Stimulated activated CD8-positive, alpha-beta memory T cell treated with anti-CD3 and anti-CD28 coated beads, Interleukin-4, amount 100 ng/mL, for 4 hours (primary cell): Measurements from ENCODE around the gene FSTL5.
"Not testable (repeated sequence)": the region's sequence is repeated elsewhere in the genome, so short reads cannot be mapped to it uniquely, and the experiment has no call there.

Experiments
- DNase-seq, 2 donors: peaks; one replicate each; pipeline ENCODE4 v3.0.0-alpha.2; 2020; ENCODE audit warnings: low read depth in 2 of 2, low spot score in 1 of 2

The FSTL5 gene

DNA sequence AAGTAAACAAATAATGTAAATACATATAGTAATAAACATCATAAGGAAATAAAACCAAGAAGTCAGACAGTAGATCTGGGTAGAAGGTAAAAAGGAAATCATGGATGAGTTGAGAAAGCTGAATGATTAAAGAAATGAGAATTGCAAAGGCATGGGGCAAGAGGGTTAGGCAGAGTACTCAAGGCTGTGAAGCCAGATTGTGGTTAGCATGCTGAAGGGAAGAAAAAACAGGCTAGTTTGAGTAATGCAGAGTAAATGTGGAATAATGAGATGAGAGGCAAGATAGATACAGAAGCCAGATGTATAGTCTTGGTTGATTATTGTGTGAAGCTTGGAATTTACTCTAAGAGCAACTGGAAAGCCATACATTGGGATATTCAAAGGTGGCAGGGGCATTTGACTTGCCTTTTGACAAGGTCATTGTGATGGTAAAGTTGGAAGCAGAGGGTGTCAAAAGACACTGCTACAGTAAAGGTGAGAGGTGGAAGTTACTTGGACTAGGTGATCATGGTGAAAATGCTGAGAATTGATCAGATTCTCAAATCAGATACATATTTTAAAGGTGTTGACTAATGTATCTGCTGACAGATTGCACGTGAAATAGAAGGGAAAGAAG is 307.0 kb downstream of the FSTL5 start:
- DNase-seq, result no peak

DNA sequence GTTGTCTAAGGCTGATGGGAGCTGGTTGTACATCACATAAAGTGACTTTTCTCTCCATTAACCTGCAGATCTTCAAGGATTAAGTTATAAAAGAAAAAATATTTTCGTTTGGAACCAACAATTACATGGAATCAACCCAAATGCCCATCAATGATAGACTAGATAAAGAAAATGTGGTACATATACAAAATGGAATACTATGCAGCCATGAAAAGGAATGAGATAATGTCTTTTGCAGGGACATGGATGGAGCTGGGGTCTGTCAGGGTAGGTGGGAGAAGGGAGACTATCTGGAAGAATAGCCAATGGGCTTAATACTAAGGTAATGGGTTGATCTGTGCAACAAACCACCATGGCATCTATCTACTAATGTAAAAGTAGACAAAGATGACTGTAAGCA is 313.2 kb downstream of the FSTL5 start:
- no peak for DNase-seq

DNA sequence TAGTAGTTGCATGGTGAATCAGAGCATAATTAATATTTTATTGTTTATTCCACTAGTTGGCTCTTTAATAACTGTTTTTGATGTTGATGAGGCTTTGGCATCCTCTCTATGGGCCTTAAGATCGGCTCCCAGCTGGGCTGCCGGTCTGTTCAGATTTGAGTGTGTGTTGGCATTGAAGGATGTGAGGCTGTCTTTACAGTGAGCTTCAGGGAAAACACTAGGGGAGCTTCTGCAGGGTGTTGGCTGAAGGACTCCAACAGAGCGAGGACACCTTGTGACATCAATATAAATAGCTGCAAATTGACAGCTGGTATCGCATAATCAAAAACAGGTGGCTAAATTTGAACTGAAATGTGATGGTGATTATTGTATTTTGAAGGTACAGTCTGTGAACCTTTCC is 322.0 kb downstream of the FSTL5 start:
- DNase-seq, result no peak

DNA sequence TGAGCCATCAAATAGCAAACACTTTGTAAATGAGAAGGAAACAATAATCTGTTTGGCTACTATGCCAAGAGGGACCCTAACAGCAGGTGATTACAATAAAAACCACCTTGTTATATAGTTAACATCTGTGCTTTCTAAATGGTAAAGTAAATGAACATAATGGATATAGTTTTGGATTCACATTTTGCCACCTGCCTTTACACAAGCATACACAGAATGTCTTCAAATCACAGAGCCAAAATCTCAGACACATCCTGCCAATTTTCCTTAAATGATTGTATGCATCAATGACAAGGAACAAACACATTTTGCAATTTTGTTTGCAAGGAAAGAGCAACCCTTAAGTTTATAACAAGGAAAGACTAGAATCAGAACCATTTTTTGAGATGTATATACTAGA is 334.2 kb downstream of the FSTL5 start:
- DNase-seq, result no peak

DNA sequence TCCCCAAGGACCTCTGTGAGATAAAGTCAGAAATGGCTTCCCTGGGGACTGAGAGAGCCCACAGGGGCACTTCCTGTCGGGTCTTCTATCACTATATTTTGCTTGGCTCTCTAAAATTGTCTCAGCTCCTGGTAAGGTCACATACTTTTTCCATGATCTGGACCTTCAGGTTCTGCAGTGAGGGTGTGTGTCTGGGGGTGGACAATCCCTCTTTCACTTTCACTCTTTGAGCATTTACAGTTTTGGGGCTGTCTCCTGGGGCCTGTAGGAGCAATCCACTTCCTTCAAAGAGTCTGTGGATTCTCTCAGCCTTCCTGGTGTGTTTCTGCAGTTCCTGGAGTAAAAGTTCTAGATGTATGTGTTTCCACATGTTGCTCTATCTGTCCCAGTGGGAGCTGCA is 335.7 kb downstream of the FSTL5 start:
- no peak for DNase-seq

DNA sequence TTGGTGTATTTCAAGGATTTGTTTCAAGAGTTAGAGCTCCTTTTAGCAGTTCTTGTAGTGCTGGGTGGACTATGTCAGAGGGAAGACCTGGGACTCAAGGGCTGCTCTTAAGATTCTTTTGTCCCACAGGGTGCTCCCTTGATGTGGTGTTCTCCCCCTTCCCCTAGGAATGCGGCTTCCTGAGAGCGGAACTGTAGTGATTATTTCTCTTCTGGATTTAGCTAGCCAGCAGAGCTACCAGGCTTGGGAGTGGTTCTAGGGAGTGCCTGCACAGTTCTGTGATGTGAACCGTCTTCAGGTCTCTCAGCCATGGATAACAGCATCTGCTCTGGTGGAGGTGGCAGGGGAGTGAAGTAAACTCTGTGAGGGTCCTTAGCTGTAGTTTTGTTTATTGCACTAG is 336.8 kb downstream of the FSTL5 start:
- no peak for DNase-seq

DNA sequence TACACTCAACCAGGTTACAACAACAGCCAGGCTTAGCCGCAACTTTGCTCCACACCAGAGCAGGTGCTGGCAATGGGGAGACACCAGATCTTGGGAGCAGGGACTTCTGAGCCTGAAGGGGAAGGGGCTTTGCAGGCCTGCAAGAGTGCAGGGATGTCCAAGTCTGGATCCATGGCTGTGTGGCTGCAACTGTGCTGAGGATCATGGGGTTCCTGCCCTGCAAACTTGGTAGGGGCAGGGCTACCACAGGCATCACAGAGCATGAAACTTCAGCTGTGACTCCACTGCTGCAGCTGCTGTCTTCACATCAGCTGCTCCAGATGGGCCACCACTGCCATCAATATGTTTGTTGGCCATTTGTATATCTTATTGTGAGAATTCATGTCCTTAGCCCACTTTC is 340.4 kb downstream of the FSTL5 start:
- no peak for DNase-seq

DNA sequence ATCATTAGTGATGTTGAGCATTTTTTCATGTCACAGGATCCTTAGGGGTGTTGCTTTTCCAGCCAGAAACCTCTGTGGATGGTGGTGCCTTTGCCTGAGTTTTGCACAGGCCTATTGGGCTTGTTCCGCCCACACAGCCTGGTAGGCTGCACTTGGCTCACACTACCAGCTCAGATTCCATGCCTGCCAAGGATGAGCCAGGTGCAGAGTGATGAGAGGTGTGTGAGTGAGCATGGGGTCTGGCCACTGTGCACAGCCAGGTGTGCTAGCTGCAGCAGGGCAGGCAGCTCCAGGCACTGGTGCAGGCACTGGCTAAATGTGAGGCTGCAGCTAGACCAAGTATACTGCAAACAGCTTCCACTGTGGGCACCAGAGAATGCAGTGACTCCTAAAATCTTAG is 341.6 kb downstream of the FSTL5 start:
- no peak for DNase-seq

DNA sequence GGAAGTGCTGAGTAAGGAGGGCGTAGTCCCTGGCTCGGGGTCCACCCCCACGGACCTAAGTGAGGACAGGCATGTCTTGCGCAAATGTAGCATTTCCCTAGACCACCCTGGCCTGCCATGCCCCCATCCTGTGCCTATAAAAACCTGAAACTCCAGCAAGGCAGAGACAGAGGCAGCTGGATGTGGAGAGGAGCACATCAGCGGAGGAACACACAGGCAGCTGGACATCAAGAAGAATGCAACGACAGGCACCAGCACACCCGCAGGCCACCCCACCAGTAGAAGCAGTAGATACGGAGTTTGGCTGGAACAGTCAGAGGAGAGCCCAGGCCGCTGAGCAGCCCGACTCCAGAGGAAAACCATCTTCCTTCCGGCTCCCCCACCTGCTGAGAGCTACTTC is 345.9 kb downstream of the FSTL5 start:
- DNase-seq, result no peak

DNA sequence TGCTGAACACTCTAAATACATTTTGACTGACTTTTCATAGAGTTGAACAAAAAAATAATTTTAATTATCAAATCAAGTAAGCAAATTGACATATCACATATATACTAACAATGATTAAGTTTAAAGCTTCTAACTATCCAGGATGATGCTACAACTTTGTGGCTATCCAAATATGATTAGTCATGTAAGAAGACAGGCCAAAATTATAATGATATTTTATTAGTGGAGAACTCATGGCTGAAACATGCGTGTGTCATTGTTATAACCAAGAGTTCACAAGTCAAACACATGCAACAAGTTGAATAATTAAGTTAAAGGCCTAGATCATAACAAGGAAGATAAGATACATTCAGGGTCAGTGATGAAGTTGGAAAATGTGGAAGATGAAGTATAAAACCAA is 346.8 kb downstream of the FSTL5 start:
- no peak for DNase-seq

DNA sequence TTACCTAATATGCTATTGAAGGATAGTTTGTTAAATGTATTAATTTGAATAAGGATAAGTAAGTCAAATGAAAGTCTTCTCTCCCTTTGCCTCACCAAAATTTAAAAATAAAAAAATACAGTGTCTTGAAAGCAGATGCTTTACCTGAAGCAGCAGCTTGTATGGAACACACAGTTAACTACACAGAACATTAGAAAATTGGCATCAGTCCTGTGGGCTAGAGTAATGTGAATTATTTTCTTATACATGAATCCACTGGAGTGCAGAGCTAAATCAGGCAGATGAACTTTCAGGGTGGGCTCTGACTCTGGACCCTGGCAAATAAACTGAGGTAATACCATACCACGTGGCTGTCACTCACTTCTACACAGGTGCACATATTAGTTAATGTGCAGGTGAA is 348.0 kb downstream of the FSTL5 start:
- no peak for DNase-seq

DNA sequence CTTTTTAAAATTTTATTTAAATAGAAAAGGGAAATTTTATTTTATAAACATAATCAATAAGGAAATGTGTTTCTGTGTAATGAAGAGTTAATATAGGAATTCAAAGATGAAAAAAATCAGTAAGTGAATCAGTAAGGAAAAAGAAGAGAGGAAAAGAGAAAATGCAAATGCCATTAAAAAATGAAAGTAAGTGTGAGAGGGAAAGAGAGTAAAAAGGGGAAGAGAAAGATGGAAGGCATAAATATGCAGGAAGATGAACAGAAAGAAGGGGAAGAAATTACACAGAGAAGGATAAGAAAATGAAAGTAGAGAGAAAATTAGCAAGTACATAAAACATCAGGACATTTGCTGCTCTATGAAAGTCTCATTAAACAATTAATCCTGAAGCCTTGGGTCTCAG is 349.9 kb downstream of the FSTL5 start:
- no peak for DNase-seq

DNA sequence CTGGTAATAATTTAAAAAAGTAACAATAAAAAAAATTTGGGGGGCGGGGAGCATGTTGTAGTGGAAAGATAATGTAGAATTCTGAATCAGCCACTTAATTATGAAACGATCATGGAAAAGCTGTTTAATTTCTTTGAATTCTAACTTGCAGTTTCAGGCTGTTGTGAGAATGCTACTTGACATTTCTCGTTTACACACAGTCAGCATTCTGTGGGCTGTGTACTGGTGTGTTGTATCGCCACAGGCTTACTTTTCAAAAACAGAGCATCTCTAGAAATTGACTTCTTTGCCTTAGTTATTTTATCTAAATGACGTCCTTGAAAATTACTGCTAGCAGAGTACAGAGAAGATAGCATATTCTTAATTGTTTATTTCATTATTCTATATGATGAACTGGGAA is 350.4 kb downstream of the FSTL5 start:
- no peak for DNase-seq

DNA sequence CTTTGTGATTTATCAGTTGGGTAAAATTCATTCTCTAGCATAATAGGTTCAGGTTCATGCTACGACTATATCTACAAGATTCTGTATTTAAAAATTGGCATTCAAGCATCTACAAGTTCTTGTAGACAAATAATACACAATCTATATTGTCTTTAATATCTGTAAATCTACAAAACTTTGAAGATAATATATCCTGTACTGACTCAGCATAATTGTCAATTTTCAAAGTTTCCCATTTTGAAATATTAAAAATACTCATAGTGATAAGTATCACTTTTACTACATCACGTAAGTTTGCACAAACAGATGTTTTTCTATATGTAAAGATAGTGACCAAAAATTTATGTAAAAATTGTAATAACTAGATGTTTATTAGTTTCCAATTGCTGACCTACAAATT is 360.6 kb downstream of the FSTL5 start:
- no peak for DNase-seq

DNA sequence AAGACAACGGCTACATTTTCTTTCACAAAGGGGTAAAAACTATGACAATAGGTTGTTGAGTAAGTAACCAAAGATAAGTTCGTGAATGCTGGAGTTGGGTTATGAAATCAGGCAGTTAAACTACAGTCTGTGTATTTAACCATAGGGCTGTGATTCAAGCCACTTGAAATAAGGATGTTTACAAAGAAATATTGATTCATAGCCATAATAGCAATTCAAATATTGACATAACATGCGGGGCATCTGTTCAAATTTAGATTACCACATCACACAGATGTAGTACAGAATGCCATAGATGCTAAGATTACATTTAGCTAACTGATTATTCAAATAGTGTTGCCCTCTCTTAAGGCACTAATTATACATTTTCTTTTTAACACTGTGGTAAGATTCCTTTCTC is 364.1 kb downstream of the FSTL5 start:
- no peak for DNase-seq

DNA sequence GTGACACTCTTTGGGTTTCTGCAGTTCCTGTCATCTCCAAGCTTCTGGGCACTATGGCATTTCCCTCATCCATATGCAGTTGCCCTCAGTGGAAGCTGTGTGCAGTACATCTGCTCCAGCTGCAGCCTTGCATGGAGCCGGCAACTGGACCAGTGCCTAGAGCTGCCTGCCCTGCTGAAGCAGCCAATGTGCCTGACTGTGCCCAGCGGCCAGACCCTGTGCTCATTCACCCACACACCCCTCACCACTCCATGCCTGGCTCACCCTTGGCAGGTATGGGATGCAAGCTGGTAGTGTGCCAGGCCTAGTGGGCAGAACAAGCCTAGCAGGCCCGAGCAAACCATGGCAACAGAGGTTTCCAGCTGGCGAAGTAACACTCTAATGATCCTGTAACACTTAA is 370.8 kb downstream of the FSTL5 start:
- no peak for DNase-seq

DNA sequence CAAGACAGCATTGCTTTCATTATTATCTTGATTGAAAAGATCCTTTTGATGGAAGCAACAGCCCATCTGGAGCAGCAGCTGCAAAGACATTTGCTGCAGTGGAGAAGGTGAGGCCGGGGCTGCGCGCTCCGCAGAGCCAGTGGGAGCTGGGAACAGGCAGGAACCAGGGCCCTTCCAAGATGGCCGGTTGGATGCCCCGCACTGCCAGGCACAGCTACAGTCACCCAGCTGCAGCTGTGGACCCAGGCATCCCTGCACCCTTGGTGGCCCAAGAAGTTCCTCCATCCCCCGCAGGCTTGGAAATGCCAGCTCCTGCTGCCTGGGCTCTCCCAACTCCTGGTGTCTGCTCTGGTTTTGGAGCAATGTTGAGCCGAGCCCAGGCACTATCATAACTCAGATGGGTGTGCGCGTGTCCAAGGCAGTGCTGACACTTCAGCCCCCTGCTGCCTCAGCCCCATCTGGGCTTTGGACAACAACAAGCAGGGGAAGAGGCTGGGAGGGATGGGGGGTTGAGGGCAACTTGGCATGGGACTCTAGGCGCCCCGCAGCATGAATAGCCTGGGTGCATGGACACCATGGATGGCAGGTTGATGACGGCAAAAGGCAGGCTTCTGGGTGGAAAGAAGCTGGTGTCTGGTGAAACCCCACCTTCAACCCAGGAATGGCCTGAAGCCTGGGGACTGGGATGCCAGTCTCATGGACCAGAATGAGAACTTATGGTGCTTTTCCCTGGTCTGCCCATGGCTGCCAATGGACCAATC is 371.8 kb downstream of the FSTL5 start:
- DNase-seq, result no peak

DNA sequence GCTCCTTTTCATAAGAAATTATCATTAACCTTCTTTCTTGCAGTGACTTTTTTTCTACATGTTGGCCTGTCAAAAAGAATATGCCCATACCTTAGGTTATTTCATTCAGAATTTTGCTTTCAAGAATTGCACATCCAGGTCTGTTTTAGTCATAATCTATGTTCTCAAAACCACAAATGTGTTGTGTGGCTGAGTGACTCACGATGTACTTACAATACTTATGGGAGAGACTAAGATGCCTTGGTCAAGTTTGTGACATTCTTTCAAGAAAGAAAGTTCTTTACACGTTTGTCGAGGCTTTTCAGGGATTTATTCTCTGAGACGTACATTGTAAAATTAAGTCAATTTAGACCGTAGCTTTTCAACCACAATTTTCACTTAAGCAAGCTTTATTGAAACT is 396.7 kb downstream of the FSTL5 start:
- no peak for DNase-seq

DNA sequence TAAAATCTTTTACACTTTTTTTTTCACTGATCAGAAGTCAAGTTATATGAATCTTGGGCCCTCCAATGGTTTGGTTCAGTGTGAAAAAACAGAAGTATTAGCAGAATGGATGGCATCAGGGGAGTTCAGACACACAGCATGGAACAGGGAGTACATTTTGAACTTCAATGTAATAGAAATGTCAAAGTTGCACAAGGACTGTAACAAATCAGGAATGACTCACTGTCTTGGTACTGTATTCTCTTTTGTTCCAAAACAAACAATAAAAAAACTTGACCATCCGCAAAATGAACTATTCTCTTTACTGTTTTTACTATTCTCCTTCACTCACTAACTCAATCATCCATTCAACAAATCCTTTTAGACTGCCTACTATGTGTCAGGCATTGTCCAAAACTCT is 401.0 kb downstream of the FSTL5 start:
- DNase-seq, result no peak

DNA sequence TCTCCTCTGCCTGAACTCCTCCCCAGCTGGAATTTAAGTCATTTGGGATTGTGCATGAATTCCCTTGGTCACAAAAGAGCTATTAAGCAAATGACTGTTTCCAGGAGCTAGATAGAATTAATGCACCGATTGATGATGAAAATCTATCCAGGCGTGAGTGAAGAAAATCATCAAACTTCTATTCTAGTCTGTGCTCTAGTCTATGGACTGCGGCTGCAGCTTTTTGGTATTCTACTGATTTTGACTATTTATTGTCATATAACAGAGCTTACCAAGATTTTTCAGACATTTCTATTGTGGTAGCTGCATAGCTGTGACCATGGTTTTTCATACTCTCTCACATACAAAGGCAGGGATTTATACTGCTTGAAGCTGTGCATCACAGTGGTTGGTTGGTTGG is 403.8 kb downstream of the FSTL5 start:
- DNase-seq, result no peak

DNA sequence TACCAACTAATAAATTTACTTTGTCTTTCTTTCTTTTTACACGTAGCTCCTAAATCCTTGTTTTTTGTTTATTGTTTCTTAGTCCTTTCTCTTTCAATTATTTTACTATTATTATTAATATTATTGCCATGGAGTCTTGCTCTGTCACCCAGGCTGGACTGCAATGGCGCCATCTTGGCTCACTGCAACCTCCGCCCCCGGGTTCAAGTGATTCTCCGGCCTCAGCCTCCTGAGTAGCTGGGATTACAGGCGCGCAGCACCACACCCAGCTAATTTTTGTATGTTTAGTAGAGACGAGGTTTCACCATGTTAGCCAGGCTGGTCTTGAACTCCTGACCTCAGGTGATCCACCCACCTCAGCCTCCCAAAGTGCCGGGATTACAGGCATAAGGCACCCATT is 405.4 kb downstream of the FSTL5 start:
- not testable (repeated sequence) for DNase-seq

DNA sequence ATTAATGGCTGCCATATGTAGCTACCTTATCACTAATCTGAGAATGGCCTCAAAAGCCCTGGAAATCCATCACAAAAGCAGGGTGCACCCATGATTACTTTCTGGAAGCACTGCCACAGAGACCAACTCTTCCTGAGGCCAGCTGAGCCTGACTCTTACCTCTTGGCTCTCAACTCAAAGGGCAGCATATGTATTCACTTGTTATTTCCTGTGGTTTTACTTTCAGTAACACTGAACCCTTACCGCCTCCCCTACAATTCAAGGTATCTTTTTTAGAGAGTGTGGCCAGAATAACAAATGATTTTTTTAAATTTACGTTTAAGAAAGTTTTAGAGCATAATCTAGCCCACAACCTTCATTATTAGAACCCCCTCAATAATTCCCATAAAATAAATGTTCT is 434.9 kb downstream of the FSTL5 start:
- DNase-seq, result no peak

DNA sequence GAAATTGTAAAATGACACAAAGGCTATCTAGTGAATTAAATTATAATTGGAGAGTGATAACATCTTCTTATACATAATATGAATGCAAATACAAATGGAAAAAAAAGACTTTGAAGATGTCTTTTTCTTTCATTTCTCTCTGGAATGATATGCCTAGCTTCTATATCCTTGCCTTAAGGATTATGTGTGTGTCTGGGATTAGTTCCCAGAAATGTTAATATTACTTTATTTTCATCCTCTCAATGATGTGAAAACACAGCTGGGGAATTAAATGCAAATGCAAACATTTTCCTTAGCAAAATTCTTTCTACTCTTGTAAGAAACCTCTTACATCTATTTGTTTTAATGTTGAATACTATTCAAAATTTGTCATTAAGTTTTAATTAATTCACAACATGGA is 441.9 kb downstream of the FSTL5 start:
- no peak for DNase-seq
